ENCODE data around the gene TSPO2. TPM values are rescaled to one million over a fixed set of nuclear protein-coding genes. Genes with fewer than 3 reads are reported as not detected.
A peak's percentile ranks its signal among the peaks of the same experiment; 100 is the strongest.

Gene TSPO2
- total and polyA plus RNA-seq, 9 of the 15 experiments (the other 6 are each of a cell fraction or from before 2014, with no cell fraction given): not detected

GRCh38 chr6:41073203-41073967 lies 31.1 kb downstream of the TSPO2 start (continued):
- TF ChIP-seq ZNF395 (CRISPR knock-in tag; IDR thresholded peaks at IDR 0.05) (no peak; the same call in 1 of the 2 replicates), MITF (IDR thresholded peaks at IDR 0.05) (no peak), GATAD2B (IDR thresholded peaks at IDR 0.05; ENCODE audit: borderline replicate concordance) (peak; percentile 59), ZFP36 (IDR thresholded peaks at IDR 0.05; ENCODE audit: low read depth, low read length, partially characterized antibody) (no peak), ZNF217 (CRISPR knock-in tag; IDR thresholded peaks at IDR 0.05) (no peak), SAFB (IDR thresholded peaks at IDR 0.05; ENCODE audit: borderline replicate concordance, low read depth, low read length) (no peak), MCM5 (IDR thresholded peaks at IDR 0.05; ENCODE audit: low read depth) (no peak), MGA (IDR thresholded peaks at IDR 0.05) (no peak), BRF2 (IDR thresholded peaks at IDR 0.05; ENCODE audit: borderline replicate concordance, insufficient read depth, insufficient read length) (no peak)
- TF ChIP-seq, protein P1, sequence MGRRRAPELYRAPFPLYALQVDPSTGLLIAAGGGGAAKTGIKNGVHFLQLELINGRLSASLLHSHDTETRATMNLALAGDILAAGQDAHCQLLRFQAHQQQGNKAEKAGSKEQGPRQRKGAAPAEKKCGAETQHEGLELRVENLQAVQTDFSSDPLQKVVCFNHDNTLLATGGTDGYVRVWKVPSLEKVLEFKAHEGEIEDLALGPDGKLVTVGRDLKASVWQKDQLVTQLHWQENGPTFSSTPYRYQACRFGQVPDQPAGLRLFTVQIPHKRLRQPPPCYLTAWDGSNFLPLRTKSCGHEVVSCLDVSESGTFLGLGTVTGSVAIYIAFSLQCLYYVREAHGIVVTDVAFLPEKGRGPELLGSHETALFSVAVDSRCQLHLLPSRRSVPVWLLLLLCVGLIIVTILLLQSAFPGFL (CRISPR knock-in tag; IDR thresholded peaks at IDR 0.05): no peak

Data from K562 (cell line).